Ovary (tissue), 3 donors: ENCODE results near the gene BBS9.

ENCODE experiments used
- CTCF ChIP-seq, 3 donors: fragments of 450-650 bp in 2 of 3; fragments of 200-600 bp in 1 of 3; IDR thresholded peaks; one replicate each; pipeline versions ENCODE4 v1.5.1 to v1.8.0; 2016 to 2022; ENCODE audit warnings: antibody characterized with exemption in 3 of 3, mild to moderate bottlenecking in 1 of 3
- POLR2A ChIP-seq: fragments of 450-650 bp; IDR thresholded peaks from one replicate; pipeline ENCODE4 v1.6.1; 2017; ENCODE audit warnings: antibody characterized with exemption, mild to moderate bottlenecking, moderate library complexity
- donor health status: DM: no; HTN: no; CAD: no.

- no peak for TF ChIP-seq CTCF (IDR thresholded peaks at IDR 0.05)
- no peak for TF ChIP-seq POLR2A
Measured at GRCh38 chr7:33452805-33453502, 323.6 kb downstream of the BBS9 start.
